Caki2 (cell line): ENCODE data around the gene OBI1. TPM values are rescaled to one million over a fixed set of nuclear protein-coding genes. Genes with fewer than 3 reads are reported as not detected.

Experiments
- DNase-seq: peaks from one replicate; pipeline ENCODE4 v3.0.0-alpha.2; 2015; ENCODE audit warnings: low read depth
- in situ Hi-C: cut with HindIII; loops from 2 replicates; pipeline ENCODE4 v1.10.0; 2016; ENCODE audit warnings: low sequenced_read_pairs, low pct_unique_long_range_greater_than_20kb, mixed read lengths
- total RNA-seq: library from RNA; depleted of rRNA; stranded (reverse); fragments of >200 nt; shearing (Covaris generic); gene quantifications from 2 replicates; pipeline ENCODE4 v1.2.3, GENCODE V29; 2014; ENCODE audit warnings: low replicate concordance; rRNA removed

Gene OBI1
- total RNA-seq, 1 experiment from 2014 or later, result 6.5 TPM

DNA sequence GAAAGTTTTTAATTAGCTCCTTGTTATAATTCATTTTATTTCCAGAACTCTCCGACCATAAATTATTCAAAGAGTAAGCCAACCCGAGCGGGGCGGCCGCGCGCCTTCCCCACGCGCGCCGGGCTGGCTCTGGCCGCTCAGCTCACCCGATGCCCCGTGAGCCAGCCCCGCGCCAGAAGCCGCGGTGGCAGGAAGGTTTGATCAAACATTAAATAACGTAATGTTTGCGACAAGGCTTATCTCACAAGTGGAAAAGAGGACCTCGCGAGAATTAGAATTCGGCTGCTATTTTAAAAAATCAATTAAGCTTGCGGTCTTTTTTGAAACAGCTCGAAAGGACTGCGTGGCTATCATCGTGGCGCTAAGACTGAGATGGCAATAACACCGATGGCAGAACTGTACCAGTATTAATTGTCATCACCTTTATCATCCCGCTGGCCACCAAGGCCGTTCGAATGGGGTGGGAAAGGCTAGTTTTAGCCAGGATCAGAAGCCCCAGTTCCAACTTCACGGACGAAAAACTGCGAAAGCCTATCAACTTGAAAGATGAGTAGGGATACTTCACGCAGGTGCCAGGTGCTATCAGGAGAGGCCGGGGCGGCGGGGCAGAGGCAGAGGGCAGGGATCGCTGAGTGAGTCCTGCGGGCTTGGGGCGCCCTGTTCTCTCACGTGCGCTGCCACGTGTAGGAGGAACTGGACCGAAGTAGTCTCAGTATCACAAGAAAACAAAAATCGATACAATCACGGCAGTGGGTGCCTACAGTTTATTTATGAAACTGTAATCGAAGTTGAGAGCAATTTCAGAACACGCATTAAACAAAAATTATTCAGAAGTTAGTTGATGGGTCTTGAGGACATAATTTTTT lies 62.0 kb downstream of the OBI1 start:
- DNase-seq, result no peak
- in situ Hi-C loops, result no loop called here

- no peak for DNase-seq
- in situ Hi-C loops, result no loop called here
These were observed 62.6 kb downstream of the OBI1 start for GRCh38 chr13:78596399-78596735.

DNA sequence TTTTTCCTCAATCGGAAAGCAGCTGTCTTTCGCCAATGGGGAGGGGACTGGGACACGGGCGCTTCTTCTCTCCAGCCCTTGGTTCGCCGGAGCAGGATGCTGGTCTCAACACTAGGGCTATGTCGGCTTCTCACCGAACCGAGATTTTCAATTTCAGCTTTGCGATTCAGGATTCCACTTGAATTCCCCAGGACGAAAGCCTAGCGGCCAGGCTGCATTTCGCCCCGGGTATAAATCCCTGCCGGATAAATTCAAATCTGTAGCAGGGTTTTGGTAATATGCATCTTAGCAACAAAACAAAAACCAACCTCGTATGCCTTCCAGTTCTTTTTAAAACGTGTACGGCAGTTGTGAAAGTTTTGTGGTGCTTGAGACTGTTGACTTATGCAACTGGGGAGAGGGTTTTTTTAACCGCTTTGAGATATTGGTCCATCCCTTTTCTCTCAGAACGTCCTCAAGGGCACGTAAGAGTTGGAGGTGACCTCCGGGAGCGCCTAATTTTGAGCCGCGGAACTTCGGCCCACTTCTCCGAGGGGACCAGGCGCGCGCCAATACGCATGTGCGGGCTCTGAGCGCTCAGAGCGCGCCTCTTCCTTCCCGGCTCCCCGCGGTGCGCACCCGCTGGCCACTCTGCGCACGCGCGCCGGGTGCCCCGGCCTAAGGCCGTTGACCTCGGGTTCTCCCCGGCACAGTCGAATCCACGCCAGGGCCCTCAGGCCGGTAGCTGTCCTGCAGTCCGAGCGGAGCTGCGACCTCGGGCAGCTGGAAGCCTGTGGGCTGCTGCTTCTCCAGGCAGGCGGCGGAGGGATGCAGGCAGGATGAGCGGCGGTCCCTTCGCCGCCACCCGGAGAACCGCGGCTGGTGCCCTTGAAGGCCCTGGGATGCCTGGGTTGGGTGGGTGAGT lies 63.2 kb downstream of the OBI1 start:
- no peak for DNase-seq
- in situ Hi-C loops, result no loop called here

GRCh38 chr13:78594456-78594975 lies 64.4 kb downstream of the OBI1 start:
- no peak for DNase-seq
- in situ Hi-C loops, result no loop called here

GRCh38 chr13:78593652-78594455 lies 65.1 kb downstream of the OBI1 start:
- DNase-seq, result no peak
- in situ Hi-C loops, result no loop called here

GRCh38 chr13:78593129-78593528 lies 65.8 kb downstream of the OBI1 start:
- DNase-seq, result no peak
- in situ Hi-C loops, result no loop called here

- in situ Hi-C loops, result no loop called here
- DNase-seq, result no peak
These were observed 66.4 kb downstream of the OBI1 start for GRCh38 chr13:78592584-78592983.

DNA sequence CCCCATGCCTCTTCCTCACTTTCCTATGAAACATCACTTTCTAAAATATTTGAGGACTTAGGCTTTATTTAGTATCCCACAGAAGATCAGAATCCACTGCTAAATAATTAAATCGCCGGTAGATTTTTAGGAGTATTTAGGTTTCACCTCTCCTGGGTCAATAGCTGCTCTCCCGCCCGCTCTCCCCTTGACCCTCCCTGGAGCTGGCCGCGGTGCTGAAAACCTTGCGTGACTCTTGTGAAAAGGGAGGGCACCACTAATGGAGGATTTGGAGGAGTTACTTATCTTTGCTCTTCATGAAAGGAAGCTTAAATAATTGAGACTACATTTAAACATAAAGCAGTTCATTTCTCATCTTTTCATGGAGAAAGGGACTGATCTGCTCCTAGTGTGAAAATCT lies 69.7 kb downstream of the OBI1 start:
- in situ Hi-C loops, result no loop called here
- DNase-seq, result peak; percentile 31

DNA sequence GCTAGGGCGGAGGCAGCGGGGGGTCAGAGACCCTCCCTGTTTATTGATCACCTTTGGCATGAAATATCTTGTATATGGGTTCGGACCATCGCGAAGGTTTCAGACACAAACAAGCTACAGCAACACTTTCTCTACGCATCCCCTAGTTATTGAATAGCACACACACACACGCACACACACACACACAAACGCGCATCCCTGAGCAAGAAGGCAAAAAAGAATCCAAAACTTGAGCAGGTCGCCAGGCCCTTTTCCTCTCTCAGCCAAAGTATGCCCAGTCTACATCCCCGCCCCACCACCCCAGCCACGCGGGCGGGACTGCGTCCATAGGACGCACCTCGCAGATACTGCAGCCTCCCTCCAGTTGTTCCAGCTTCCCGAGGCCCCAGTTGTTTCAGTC lies 71.6 kb downstream of the OBI1 start:
- in situ Hi-C loops, result no loop called here
- no peak for DNase-seq

DNA sequence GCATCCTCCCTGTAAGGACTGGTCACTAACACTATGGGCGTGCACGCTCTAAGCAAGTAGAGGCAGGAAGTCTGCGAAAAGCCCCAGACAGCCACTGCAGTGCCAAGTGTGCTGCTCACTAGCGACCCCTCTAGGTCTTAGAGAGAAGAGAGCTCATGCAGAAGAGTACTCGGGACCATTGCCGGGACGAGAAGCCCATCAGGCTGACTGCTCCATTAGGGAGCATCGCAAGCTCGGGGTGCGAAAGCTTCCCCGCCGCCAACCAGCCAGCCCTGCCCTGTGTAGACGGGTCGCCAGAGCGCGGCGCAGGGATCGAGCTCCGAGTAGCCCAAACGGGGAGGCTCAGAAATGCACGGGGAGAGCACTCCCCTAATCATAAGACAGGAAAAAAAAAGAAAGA lies 72.2 kb downstream of the OBI1 start:
- in situ Hi-C loops, result no loop called here

DNA sequence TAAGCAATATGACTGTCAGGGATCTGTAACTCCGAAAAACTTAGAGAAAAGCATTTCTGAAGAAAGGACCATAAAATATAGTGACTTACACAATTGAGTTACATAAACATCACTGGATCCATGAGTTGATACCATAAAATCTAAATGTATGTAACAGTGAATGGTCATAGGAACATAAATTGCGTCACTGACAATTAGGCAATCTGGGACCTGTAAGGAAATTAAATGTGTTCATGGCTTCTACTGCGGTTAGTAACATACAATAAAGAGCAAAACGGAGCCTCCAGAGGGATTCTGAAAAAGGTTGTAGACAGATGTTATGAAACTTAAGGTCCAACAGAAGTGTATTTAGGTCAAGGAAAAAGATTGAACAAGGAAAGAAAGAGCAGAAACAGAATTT lies 82.7 kb downstream of the OBI1 start:
- no peak for DNase-seq
- in situ Hi-C loops, result no loop called here

More for the DNA sequence above, 72.2 kb downstream of the OBI1 start:
- DNase-seq, result no peak

DNA sequence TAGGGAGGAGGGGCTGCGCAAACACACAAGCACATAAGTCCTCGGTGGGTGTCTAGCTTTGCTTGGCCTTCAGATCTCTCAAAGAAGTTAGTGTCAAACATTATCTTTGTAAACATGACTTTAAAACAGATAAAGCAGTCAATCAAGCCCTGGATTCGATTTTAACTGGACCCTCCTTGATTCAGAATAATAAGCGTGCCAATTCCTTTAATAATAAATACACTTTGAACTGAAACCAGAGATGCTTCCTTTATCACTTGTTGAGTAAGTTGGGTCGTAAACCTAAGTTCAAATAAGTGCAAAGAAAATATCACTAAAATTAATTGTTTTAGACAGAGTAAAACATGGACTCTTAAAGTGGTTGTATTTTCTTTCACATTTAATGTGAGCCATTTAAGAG lies 86.5 kb downstream of the OBI1 start:
- no peak for DNase-seq
- in situ Hi-C loops, result no loop called here

DNA sequence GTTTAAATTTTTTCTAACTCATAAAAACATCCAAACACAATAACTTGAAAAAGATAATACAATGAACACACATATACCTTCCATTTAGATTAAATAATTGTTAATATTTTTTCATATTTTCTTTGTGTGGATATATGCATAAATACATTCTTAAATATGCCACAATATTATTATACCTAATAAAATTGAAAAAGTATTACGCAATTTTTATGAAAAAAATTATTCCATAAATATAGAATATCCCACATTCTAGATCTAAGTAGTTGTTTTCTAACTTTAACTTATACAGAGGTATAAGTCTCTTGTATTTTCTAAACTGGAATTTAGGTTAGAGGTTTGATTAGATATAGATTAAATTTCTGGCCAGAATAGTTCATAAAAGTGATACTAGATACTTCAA lies 89.9 kb downstream of the OBI1 start:
- in situ Hi-C loops, result no loop called here
- no peak for DNase-seq

GRCh38 chr13:78566631-78567030 lies 92.3 kb downstream of the OBI1 start:
- DNase-seq, result no peak

More at GRCh38 chr13:78566631-78567030, 92.3 kb downstream of the OBI1 start:
- in situ Hi-C loops, result no loop called here

Other genes with a start within 250 kb of the OBI1 start
- not detected in 2 replicates for gene POU4F1, start 55.6 kb downstream of the OBI1 start, total RNA-seq